NCI-H187 (cell line): ENCODE data around the gene GOLGA6L2.
"Not testable (repeated sequence)": the region's sequence is repeated elsewhere in the genome, so short reads cannot be mapped to it uniquely, and the experiment has no call there.

Experiments
- DNase-seq, 2 experiments: peaks; one replicate each; lab custom pipeline; 2025; lab: John Stamatoyannopoulos, UW

The GOLGA6L2 gene, protein sequence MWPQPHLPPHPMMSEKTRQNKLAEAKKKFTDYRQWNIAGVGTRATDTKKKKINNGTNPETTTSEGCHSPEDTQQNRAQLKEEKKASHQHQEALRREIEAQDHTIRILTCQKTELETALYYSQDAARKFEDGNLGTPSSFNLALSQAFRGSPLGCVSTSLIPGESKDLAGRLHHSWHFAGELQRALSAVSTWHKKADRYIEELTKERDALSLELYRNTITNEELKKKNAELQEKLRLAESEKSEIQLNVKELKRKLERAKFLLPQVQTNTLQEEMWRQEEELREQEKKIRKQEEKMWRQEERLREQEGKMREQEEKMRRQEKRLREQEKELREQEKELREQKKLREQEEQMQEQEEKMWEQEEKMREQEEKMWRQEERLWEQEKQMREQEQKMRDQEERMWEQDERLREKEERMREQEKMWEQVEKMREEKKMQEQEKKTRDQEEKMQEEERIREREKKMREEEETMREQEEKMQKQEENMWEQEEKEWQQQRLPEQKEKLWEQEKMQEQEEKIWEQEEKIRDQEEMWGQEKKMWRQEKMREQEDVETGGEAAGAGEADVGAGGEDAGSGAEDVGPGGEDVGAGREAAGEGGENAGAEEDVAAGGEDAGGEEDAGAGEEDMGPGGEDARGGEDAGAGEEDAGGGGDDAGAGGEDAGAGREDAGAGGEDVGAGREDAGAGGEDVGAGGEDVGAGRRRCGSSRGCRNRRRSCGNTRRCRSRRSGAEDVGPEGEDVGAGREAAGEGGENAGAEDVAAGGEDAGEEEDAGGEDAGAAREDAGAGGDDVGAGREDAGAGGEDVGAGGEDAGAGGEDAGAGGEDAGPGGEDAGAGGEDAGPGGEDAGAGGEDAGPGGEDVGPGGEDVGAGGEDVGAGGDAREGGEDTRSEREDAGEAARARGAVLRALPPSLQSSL

GRCh38 chr15:23447107-23447500, at the start of gene GOLGA6L2:
GOLGA6L2 (minus strand) TSS chr15:23447243; CDS start chr15:23447181, 62 bp downstream.
- DNase-seq = no peak

DNA sequence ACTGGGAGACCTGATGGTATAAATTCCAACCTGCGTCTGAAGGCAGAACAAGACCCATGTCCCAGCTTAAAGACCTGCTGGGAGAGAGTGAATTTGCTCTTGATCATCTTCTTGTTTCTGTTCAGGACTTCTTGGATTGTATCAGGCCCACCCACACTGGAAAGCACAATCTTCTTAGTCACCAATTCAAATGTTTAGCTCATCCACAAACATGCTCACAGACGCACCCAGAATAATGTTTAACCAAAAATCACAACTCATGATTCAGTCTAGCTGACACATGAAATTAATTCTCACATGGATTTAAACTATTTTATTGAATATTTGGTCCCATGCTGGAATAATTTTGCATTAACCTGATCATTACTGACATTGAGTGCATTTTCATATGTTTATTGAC, 37.8 kb upstream of the GOLGA6L2 start:
- no peak for DNase-seq

DNA sequence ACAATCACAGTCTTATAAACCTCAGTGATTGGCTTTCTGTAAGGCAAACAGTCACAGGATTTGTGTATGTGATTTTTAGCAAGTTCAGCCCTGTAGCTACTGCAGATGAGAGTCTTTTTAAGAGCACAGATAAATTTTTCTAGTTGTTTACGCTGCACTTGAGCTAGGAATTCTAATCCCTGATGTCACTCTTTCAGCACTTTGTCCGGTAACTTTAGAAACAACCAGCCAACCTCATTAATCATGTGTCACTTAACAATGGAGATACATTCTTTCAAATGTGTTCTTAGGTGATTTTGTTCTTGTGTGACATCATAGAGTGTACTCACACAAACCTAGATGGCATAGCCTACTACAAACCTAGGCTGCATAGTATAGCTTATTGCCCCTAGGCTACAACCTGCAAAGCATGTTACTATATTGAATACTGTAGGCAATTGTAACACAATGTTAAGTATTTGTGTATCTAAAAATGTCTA, 36.8 kb upstream of the GOLGA6L2 start:
- DNase-seq = no peak

DNA sequence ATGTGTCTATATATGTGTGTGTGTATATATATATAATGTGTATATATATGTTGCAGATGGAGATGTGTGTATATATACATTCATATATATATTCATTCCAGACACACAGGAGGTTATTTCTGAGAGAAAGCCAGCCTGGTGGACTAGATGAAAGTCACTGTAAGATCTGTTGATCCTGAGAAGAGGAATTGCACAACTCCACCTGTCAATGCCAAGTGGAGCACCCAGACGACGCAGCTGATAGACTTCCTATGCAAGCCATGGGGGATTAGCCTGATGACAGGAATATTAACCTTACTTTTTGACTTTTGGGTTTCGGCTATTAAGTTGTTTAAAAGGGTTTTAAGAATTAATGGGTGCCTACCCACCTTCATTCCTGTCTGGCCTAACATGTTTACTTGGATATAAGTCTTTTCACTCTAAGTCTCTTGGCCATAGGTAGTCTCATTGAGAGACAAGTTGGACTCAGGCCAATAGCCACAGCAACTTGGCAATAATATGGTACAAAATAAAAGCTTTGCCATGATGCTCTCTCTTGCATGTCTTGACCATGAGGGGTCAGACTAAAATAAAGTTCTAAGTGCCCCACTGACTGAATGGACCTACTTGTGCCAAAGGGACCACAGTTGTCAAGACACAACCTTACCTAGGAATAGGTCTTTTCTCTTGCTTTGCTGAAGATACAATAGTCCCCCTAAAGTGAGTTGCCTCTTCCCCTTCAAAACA, 35.9 kb upstream of the GOLGA6L2 start:
- DNase-seq = no peak

- DNase-seq = no peak
Observed at GRCh38 chr15:23482228-23482627, 35.2 kb upstream of the GOLGA6L2 start.

DNA sequence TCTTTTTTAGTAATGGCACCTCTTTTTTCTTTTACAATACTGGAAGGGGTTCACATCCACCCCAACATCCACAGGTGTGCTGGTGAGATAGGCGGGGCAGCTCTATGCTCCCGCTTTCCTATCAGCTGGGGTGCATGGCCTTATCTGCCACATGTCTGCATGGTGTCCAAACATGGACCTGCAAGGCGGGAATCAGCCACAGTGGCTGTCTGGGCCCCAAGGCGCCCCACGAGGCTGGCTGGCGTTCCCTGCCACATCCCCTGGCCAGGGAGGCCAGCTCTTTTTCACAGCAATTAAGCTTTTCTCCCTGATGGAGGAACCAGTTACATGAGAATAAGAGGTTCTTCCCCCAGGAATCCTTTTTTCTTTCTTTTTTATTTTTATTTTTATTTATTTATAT, 30.9 kb upstream of the GOLGA6L2 start:
- DNase-seq = no peak

GRCh38 chr15:23472678-23473077, 25.6 kb upstream of the GOLGA6L2 start:
- DNase-seq = no peak

DNA sequence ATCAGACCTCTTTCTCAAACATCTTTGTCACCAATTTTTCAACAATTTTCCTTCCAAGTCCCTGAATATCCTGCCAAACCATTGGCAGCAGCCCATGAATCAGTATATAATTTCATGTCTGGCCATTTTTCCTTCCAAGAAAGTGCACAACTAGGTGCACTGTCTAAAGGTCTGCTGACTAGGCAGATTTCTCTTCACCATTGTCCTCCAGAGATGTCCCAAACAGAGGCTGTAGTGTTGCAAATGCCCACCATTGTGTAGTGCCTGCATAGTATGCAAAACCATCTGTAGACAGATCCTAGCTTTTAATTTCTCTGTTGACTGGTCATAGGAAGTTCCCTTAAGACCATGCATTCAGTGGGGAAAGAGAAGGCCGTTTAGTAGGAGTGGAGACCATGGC, 25.0 kb upstream of the GOLGA6L2 start:
- DNase-seq = no peak

DNA sequence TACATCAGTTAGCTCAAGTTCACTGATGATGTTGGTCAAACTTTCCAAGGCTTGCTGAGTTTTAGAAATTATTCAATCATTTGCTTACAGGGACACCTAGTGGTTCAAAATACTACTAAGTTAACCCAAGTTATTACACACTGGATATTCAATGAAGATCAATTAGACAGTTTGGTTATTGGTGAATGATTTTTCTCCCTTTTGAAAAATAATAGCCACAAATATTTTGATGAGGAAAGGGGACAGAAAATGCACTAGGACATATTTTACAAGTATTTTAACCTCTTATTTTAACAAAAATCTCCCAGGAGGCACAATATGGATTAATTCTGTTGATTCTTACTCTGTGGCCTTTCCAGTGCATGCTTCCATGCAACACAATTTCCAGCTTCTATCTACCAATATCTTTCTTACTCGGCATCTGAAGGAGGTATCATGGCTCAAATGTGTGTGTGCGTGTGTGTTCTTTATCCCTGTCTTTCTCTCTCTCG, 20.1 kb upstream of the GOLGA6L2 start:
- no peak for DNase-seq

DNA sequence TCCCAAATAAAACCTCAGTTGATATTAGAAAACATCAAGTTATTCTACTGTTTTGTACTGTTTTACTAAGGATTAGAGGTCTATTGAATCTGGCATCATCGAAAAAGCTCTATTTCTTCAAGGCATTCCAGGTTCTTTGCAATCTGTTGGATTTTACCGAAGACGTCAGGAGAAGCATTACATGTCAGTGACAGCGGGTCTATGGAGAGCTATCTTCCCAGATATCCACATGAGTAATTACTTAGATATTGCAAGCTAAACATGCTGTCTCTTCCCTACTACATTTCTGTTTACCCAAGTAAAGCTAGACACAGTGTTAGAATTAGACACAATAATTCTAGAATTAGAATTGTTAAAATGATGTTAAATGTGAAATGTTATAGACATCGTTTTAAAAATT, 10.8 kb upstream of the GOLGA6L2 start:
- no peak for DNase-seq

DNA sequence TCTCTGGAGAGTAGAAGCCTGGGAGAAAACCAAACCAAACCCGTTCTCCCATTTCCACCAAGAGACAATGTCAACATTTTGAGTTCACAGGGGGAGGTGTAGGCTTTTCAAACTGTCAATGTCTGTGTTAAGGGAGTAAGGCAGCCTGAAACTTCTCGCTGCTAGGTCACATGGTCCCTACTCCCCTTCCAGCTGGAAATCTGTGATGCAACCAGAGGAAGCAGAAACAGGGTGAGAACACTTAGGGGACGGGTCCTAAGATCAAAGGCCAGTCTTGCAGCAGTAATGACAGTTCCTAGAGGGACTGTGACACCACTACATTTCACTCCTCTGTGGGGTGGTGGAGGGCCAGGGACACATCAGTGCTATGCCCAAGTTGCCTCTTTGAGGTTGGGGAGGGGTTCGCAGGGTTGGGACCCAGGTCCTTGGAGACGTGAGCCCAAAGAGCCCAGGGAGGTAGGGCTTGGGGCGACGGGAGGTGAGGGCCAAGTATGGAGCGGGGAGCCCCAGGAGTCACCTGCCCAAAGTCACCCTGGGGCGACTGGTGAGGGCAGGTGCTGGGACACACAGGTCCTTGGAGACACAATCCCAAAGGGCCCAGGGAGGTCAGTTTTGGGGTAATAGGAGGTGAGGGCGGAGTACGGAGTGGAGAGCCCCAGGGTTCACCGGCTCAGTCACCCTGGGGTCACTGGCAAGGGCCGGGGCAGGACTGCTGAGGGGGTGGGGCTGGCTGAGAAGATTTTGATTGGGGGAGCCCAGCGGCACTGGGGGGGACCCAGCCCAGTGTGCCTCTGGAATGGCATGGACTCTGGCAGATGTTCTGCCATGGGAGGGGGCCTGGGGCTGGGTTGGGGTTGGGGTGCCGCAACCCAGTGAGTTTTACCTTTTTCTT, 582 bp downstream of the GOLGA6L2 start:
- DNase-seq = no peak

DNA sequence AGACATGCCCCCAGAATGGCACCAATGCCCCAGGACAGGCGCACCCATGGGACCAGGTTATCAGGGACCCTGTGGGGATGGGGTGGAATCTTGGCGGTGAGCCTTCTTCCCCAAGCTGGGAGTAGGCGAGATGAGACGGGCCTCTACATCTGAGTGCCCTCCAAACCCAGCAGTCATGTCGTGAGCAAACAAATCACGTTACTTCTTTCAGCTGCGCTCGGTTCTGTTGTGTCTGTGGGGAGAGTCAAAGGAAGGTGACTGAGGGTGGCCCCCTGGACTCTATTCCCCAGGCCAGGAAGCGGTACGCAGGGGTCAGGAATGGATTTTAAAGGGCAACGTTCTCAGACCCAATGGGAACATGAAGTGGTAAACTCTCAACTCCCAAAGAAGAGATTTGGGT, 2.8 kb downstream of the GOLGA6L2 start:
- no peak for DNase-seq

GRCh38 chr15:23441204-23441603, 5.8 kb downstream of the GOLGA6L2 start:
- no peak for DNase-seq

DNA sequence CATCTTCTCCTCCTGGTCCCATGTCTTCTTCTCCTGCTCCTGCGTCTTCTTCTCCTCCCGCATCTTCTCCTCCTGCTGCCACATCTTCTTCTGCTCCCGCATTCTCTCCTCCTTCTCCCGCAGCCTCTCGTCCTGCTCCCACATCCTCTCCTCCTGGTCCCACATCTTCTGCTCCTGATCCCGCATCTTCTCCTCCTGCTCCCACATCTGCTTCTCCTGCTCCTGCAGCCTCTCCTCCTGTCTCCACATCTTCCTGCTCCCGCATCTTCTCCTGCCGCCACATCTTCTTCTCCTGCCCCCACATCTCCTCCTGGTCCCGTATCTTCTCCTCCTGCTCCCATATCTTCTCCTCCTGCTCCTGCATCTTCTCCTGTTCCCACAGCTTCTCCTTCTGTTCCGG, 6.4 kb downstream of the GOLGA6L2 start:
- DNase-seq = no peak

DNA sequence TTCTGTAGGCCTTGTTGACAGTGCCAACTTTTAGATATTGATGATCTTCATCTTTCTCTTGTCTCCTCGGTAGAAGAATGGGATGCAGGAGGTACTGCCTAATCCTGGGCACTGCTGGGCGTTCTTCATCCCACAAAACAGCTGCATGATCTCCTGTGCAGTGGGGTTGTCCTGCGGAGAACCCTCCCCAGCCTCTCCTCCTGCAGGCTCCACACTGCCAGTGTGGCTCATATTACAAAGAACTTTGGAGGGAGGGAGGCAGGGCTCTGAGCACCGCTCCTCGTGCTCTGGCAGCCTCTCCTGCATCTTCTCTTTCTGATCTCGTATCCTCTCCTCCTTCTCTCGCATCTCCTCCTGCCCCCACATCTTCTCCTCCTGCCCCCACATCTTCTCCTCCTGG, 7.5 kb downstream of the GOLGA6L2 start:
- no peak for DNase-seq

DNA sequence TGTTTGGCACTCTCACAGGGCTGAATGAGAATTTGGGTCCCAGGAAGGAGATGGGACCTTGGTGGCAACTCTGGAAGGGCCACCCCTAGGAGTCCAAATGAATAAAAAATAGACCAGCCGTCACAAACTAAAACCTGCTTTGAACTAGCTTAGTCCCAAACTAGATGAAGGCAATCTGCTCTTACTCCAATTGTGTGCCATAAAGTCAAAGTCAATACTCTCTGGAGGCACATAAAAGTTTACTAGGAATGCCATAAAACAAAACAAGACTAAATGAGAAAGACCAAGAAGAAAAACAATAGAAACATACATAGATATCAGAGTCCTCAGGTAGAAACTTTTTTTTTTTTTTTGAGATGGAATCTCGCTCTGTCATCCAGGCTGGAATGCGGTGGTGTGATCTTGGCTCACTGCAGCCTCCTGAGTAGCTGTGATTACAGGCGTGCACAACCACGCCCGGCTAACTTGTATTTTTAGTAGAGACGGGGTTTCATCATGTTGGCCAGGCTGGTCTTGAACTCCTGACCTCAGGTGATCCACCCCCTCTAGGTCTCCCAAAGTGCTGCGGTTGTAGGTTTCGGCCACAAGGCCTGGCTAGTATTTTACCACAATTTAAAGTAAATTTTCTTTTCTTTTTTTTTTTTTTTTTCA, 8.1 kb downstream of the GOLGA6L2 start:
- no peak for DNase-seq

- no peak for DNase-seq
Observed at GRCh38 chr15:23437673-23438072, 9.4 kb downstream of the GOLGA6L2 start.

DNA sequence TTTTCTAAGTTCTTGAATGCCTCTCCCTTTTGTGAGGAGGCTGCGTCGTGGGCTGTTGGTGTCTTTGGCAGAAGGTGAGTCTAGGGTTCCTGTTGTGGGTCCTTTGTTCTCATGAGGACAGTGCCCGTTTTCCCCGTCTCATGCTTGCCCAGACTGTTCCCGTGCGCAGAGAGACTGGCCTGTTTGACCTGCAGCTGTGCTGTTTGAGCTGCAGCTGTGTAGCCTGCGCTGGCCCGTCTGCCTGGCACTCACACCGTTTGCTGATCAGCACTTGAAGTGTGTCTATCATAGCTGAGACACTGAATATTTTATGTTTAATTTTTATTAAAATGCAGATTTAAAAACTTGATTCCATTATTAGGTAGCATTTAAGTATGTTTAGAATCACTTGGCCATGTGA, 9.9 kb downstream of the GOLGA6L2 start:
- DNase-seq = no peak

DNA sequence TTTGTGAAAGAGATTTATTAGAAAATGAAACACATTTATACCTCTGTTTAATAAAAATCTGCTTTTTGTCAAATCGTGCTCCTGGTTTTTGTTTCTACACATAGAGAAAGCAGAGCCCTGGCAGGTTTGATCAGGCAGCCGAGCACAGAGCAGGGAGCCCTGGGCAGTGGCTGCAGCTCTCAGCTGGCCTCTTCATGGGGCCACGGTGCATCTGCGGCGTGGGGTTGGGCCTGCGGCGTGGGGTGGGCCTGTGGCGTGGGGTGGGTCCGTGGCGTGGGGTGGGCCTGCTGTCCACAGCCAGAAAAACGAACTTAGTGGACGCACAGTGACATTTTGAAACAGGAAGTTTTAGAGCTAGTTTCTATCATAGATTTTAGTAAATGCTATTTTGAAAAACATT, 10.6 kb downstream of the GOLGA6L2 start:
- DNase-seq = no peak

DNA sequence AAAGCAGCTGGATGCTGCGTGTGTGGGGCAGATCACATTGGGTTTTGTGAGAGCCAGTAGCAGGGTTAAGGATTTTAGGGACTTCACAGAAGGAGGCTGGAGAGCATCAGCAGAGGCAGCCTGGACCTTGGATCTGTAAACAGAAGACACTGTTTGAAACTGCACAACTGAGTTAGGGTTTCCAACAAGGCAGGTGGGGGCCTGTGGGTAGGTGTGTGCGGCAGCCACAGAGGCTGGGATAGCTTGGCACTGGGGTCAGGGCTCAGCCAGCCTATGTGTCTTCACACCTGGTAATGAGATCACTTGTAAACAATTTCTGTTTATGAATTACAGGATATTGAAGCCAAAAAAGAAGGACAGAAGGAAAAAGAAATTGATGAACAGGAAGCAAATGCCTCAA, 12.3 kb downstream of the GOLGA6L2 start:
- DNase-seq = not testable (repeated sequence)

- DNase-seq = not testable (repeated sequence)
Observed at GRCh38 chr15:23425327-23425726, 21.7 kb downstream of the GOLGA6L2 start.
